Adrenal gland (tissue), 12 donors: ENCODE data around the gene CDC20B. TPM values are rescaled to one million over a fixed set of nuclear protein-coding genes. Genes with fewer than 3 reads are reported as not detected.

Source experiments
- DNase-seq, 7 donors: peaks; one replicate each; pipeline ENCODE4 v3.0.0-alpha.2; 2019 to 2020
- H3K27ac ChIP-seq, 5 donors: fragments of 200-600 bp; sonication (generic) in 4 of 5; 1 replicate in 3 of 5; 2 replicates in 2 of 5; pipeline versions ENCODE4 v1.5.1 to v1.8.0; 2016 to 2020; ENCODE audit warnings: mild to moderate bottlenecking in 1 of 5
- H3K27me3 ChIP-seq: fragments of 200-600 bp; 2 replicates; pipeline ENCODE4 v1.8.0; 2021
- H3K36me3 ChIP-seq, 2 donors: fragments of 200-600 bp; replicated peaks in 1 of 2; 1 replicate in 1 of 2; 2 replicates in 1 of 2; pipeline versions ENCODE4 v1.5.1 to v1.8.0; 2018 to 2022
- H3K4me1 ChIP-seq, 2 donors: fragments of 200-600 bp; replicated peaks in 1 of 2; 1 replicate in 1 of 2; 2 replicates in 1 of 2; pipeline versions ENCODE4 v1.5.1 to v1.8.0; 2018 to 2021
- H3K4me3 ChIP-seq, 4 donors: fragments of 200-600 bp; sonication (generic) in 3 of 4; one replicate each; pipeline ENCODE4 v1.5.1; 2016 to 2018
- H3K9me3 ChIP-seq, 3 donors: fragments of 200-600 bp; sonication (generic) in 1 of 3; replicated peaks in 1 of 3; 1 replicate in 2 of 3; 2 replicates in 1 of 3; pipeline versions ENCODE4 v1.5.1 to v1.8.0; 2016 to 2021
- CTCF ChIP-seq, 6 experiments: fragments of 450-650 bp in 4 of 6; fragments of 200-600 bp in 2 of 6; sonication (generic) in 1 of 6; IDR thresholded peaks; 1 replicate in 5 of 6; 2 replicates in 1 of 6; pipeline versions ENCODE4 v1.5.1 to v1.8.0; 2016 to 2021; ENCODE audit warnings: antibody characterized with exemption in 6 of 6, mild to moderate bottlenecking in 2 of 6, moderate library complexity in 1 of 6
- POLR2A ChIP-seq, 2 donors: fragments of 450-650 bp; IDR thresholded peaks; one replicate each; pipeline ENCODE4 v1.6.1; 2017; ENCODE audit warnings: antibody characterized with exemption in 2 of 2, mild to moderate bottlenecking in 2 of 2, moderate library complexity in 1 of 2
- WGBS, 4 donors: extraction: QIAGEN DNeasy Blood & Tissue Kit in 2 of 4; methylation state at CpG; one replicate each; pipeline versions ENCODE4 v1.1.5 to v1.1.7; 2013 to 2017; 5-methylcytosine and 5-hydroxymethylcytosine counted together
- intact Hi-C, 2 donors: fragments of 100-400 bp; cut with DNase I; formaldehyde crosslinking; loops; one replicate each; pipeline versions ENCODE4 v1.14.1 to v1.15.0; 2022 to 2023
- microRNA counts, 2 donors: library from miRNA; unstranded; fragments of <30 nt; microRNA quantifications; one replicate each; lab custom pipeline; 2016
- microRNA-seq, 3 donors: library from miRNA; unstranded; fragments of <30 nt; microRNA quantifications; one replicate each; pipeline ENCODE4, GENCODE V29; 2017 to 2020
- polyA plus RNA-seq, 3 donors: library from polyadenylated mRNA; stranded (reverse); fragments of 200-250 nt in 2 of 3; fragments of 350-450 nt in 1 of 3; fragmentation: Illumina TruSeq in 1 of 3; extraction: RNeasy Lipid Tissue Mini Kit (QIAGEN cat#74804) in 1 of 3; gene quantifications; one replicate each; pipeline ENCODE4 v1.2.3, GENCODE V29; 2013 to 2014
- small RNA-seq, 2 donors: library from RNA; depleted of rRNA; stranded (forward); fragments of <200 nt; gene quantifications; one replicate each; pipeline ENCODE3, GENCODE V24; 2016
- total RNA-seq, 9 donors: library from RNA; depleted of rRNA in 4 of 9; stranded (reverse); fragments of >200 nt in 4 of 9; fragments of 120-200 nt in 1 of 9; fragmentation: NEBNext Ultra II Directional in 1 of 9; extraction: Animal tissue kit (Norgen Biotek cat#: 25700) in 1 of 9; gene quantifications; one replicate each; pipeline versions ENCODE4 v1.1.0 to v1.2.4, GENCODE V29; 2013 to 2023
- donor health status: healthy with polysubstance abuse.
- donor health status: Bipolar disorder and iron deficiency.
- donor health status: DM: yes; HTN: yes; CAD: no.
- donor health status: DM: no; HTN: no; CAD: no.
- donor health status: DM: no; HTN: no; CAD: no.
- donor health status: DM: yes; HTN: yes; CAD: no.

Gene CDC20B
- total and polyA plus RNA-seq, 12 donors: 0.11 TPM; not detected in 11

- intact Hi-C loops: no loop called here
- no peak for DNase-seq
- Histone ChIP-seq H3K36me3 (no peaks in the 10 kb centered on the region), H3K9me3 (no peaks in the 10 kb centered on the region), H3K27ac (no peak overlapping the region), H3K27me3 (no peaks in the 10 kb centered on the region), H3K4me3 (no peak overlapping the region), H3K4me1 (no peaks in the 10 kb centered on the region)
- TF ChIP-seq POLR2A (IDR thresholded peaks at IDR 0.05) (no peak), CTCF (IDR thresholded peaks at IDR 0.05) (no peak)
- 90 to 99% (median 96%) methylated on average over 3 of the region's 3 CpGs for WGBS, 4 donors
Observed at GRCh38 chr5:55066277-55066676, 106.7 kb downstream of the CDC20B start.

GRCh38 chr5:55064523-55064922 lies 108.5 kb downstream of the CDC20B start:
- intact Hi-C loops: no loop called here
- no peak overlapping the region for H3K27ac ChIP-seq
- no peak for DNase-seq
- H3K4me3 ChIP-seq: no peak overlapping the region
- TF ChIP-seq POLR2A (IDR thresholded peaks at IDR 0.05) (no peak), CTCF (IDR thresholded peaks at IDR 0.05) (no peak)
- H3K36me3 ChIP-seq: no peaks in the 10 kb centered on the region
- no peaks in the 10 kb centered on the region for H3K27me3 ChIP-seq
- WGBS, 4 donors: 80 to 82% (median 81%) methylated on average over 3 of the region's 3 CpGs
- no peaks in the 10 kb centered on the region for H3K4me1 ChIP-seq
- no peaks in the 10 kb centered on the region for H3K9me3 ChIP-seq

DNA sequence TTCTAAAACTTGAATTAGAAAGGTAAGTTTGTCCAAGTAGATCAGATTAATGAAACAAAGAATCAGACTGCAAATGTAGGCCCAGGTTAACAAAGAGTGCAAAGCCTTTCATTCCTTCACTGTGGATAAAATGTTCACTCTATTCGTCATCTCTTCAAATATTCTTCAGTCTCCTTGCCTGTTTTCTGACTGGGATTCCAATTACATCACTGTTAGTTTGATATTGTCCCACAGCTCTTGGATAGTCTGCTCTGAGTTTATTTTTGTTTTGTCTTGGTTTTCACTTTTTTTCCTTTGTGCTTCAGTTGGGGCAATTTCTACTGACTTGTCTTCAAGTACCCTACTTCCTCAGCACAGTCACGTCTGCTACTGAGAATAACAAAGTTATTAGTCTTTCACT lies 109.1 kb downstream of the CDC20B start:
- intact Hi-C loops: no loop called here
- Histone ChIP-seq H3K4me1 (no peaks in the 10 kb centered on the region), H3K27me3 (no peaks in the 10 kb centered on the region), H3K4me3 (no peak overlapping the region), H3K36me3 (no peaks in the 10 kb centered on the region), H3K9me3 (no peaks in the 10 kb centered on the region), H3K27ac (no peak overlapping the region)
- DNase-seq: no peak
- TF ChIP-seq CTCF (IDR thresholded peaks at IDR 0.05) (no peak), POLR2A (IDR thresholded peaks at IDR 0.05) (no peak)
- 65 to 70% (median 68%) methylated on average over 2 of the region's 2 CpGs for WGBS, 4 donors

GRCh38 chr5:55063220-55063863 lies 109.6 kb downstream of the CDC20B start:
- intact Hi-C loops: no loop called here
- Histone ChIP-seq H3K4me1 (no peaks in the 10 kb centered on the region), H3K4me3 (no peak overlapping the region), H3K36me3 (no peaks in the 10 kb centered on the region), H3K9me3 (no peaks in the 10 kb centered on the region), H3K27ac (no peak overlapping the region), H3K27me3 (no peaks in the 10 kb centered on the region)
- 54 to 70% (median 65%) methylated on average over 5 of the region's 5 CpGs for WGBS, 4 donors
- no peak for DNase-seq
- no peak for TF ChIP-seq CTCF (IDR thresholded peaks at IDR 0.05)
- no peak for TF ChIP-seq POLR2A (IDR thresholded peaks at IDR 0.05)

MicroRNAs within 50 kb of the gene (microRNA counts, 767-probe panel; counts per million panel counts)
- 0 counts per million in 2 donors for microRNA hsa-miR-449a (lab: Ali Mortazavi, UCI)
- 0 counts per million in 2 donors for microRNA hsa-miR-449b-5p (lab: Ali Mortazavi, UCI)
- microRNA hsa-miR-449c-5p (lab: Ali Mortazavi, UCI): 0 counts per million in 2 donors

Small RNA genes within 50 kb of the gene (microRNA-seq; reads per million reads assigned to microRNA genes)
- 1.5 to 20.1 (median 4.3) reads per million in 3 donors for gene MIR449A
- 0 to 0.89 (median 0) reads per million in 3 donors for gene MIR449B
- gene MIR449C: 0 to 2.2 (median 0.85) reads per million in 3 donors

Small RNA genes within 50 kb of the gene (small RNA-seq; reads per million reads assigned to genes)
- gene MIR449A (0.24 to 0.25 reads per million in 2 donors), gene MIR449B (0 reads per million in 2 donors), gene MIR449C (0 to 0.25 reads per million in 2 donors)

Other genes starting within 250 kb of the CDC20B start
- 1 to 10 TPM in 6 of 9 donors, under 1 TPM in 3; 0.43 to 5.4 (median 1.3) TPM for gene ESM1, start 187.6 kb downstream of the CDC20B start, total RNA-seq
- gene ESM1, start 187.6 kb downstream of the CDC20B start, polyA plus RNA-seq: 1 to 10 TPM in 2 of 3 donors, under 1 TPM in 1; 0.44 to 3.3 (median 1.3) TPM
- 1 to 10 TPM in 3 of 9 donors, under 1 TPM in 4, not detected in 2; 0.21 to 4.7 (median 0.65) TPM for gene GZMK, start 148.9 kb downstream of the CDC20B start, total RNA-seq
- gene GZMK, start 148.9 kb downstream of the CDC20B start, polyA plus RNA-seq: 1 to 10 TPM in 2 of 3 donors, under 1 TPM in 1; 0.88 to 1.3 (median 1.0) TPM
- gene GZMA, start 70.5 kb downstream of the CDC20B start, total RNA-seq: 1 to 10 TPM in 3 of 9 donors, under 1 TPM in 4, not detected in 2; 0.39 to 5.1 (median 0.92) TPM
- gene GZMA, start 70.5 kb downstream of the CDC20B start, polyA plus RNA-seq: 1 to 10 TPM; 2.0 to 9.7 (median 4.2) TPM
- gene GPX8, start 13.0 kb downstream of the CDC20B start, total RNA-seq: 10 to 100 TPM; 10.2 to 47.6 (median 16.0) TPM
- 10 to 100 TPM in 1 of 3 donors, 1 to 10 TPM in 2; 6.1 to 17.8 (median 7.2) TPM for gene GPX8, start 13.0 kb downstream of the CDC20B start, polyA plus RNA-seq
- not detected for gene MCIDAS, start 54.1 kb upstream of the CDC20B start, total RNA-seq
- gene MCIDAS, start 54.1 kb upstream of the CDC20B start, polyA plus RNA-seq: not detected
- gene CCNO, start 60.4 kb upstream of the CDC20B start, total RNA-seq: 1 to 10 TPM in 1 of 9 donors, under 1 TPM in 6, not detected in 2; 0.06 to 1.1 (median 0.51) TPM
- gene CCNO, start 60.4 kb upstream of the CDC20B start, polyA plus RNA-seq: 1 to 10 TPM in 1 of 3 donors, under 1 TPM in 1, not detected in 1; 0.81 to 1.1 TPM
- gene DHX29, start 134.5 kb upstream of the CDC20B start, total RNA-seq: 10 to 100 TPM; 17.1 to 34.4 (median 25.5) TPM
- 10 to 100 TPM in 1 of 3 donors, 1 to 10 TPM in 2; 6.7 to 34.9 (median 8.8) TPM for gene DHX29, start 134.5 kb upstream of the CDC20B start, polyA plus RNA-seq
- 10 to 100 TPM; 39.1 to 87.5 (median 65.0) TPM for gene MTREX, start 134.8 kb upstream of the CDC20B start, total RNA-seq
- 10 to 100 TPM; 22.8 to 53.9 (median 27.0) TPM for gene MTREX, start 134.8 kb upstream of the CDC20B start, polyA plus RNA-seq